GM19240 (cell line): ENCODE measurements around the gene TNFRSF18.

Source experiments
- DNase-seq: peaks from one replicate; pipeline ENCODE4 v3.0.0; 2011; ENCODE audit warnings: low spot score; ENCODE audit not compliant: insufficient read length

Gene TNFRSF18

DNA sequence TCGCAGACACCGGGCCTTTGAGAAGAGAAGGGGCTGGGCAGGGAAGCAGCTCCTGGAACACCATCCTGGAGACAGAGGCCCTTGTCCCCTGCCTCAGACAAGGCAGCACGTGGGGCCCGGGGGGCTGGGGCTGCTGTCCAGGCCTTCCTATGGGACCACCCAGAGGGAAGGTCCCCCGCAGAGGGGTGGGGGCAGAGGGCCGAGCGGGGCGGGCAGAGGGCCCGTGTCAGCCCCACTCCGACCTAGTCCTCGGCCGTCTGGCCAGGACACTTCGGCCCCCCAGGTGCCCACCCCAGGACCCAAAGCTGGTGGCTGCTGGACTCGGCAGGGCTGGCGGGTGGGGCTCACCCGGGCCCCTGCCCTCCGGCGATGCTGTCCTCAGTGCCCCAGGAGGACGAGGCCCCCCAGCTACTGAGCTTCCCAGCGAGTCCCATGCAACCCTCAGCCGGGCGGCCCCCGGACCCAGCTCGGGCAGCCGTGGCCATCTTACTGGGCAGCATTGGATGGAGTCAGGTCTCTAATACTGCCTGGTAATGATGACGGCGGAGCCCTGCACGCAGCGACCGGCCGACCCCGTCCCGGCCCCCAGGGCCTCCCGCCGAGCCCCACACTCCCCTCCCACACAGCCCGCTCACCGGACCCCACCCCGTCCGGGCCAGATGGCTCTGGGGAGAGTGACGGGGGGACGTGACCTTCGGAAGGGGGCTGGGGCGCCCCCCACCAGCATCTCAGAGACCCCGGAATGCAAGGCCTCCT, 39.6 kb downstream of the TNFRSF18 start:
- DNase-seq: no peak

DNA sequence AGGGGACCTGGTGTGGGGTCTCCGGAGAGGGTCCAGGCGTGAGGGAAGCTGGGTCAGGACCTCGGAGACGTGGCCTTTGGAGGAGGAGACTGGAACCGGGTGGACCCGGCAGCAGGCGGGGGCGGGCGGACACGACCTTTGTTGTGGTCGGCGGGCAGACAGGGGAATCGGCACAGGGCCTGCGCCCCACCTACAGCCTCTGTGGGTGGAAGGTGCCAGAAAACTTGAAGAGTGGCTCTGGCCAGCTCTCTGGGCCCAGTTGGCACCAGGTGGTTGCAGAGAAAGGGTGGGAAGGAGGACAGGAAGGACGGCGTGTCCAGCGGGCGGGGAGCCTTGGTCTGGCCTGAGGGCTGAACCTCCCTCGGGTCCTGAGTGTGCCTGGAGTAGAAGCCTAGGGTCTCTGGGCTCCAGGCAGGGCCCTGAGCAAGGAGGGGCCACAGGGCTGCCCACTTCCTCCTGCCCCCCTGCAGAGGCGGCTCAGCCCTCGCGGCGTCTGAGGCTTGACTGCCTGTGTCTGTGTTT, 40.4 kb downstream of the TNFRSF18 start:
- no peak for DNase-seq

DNA sequence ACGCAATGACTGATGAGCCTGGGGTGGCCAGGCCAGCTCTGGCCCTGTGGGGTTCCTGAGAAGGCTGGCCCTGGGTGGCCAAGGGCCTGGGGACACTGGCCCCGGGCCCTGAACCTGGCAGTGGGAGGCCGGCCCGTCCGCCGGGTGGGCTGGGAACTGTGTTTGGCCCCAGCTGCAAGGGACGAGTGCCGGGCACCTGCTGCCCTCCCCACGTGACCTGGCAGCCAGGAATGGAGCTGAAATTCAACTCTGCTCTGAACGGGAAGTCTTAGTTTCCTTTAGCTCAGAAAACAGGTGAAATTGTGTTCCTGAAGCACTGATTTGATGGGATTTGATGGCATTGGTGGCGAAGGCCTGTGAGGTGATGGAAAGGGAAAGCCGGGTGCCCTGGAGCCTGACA, 40.9 kb downstream of the TNFRSF18 start:
- no peak for DNase-seq

DNA sequence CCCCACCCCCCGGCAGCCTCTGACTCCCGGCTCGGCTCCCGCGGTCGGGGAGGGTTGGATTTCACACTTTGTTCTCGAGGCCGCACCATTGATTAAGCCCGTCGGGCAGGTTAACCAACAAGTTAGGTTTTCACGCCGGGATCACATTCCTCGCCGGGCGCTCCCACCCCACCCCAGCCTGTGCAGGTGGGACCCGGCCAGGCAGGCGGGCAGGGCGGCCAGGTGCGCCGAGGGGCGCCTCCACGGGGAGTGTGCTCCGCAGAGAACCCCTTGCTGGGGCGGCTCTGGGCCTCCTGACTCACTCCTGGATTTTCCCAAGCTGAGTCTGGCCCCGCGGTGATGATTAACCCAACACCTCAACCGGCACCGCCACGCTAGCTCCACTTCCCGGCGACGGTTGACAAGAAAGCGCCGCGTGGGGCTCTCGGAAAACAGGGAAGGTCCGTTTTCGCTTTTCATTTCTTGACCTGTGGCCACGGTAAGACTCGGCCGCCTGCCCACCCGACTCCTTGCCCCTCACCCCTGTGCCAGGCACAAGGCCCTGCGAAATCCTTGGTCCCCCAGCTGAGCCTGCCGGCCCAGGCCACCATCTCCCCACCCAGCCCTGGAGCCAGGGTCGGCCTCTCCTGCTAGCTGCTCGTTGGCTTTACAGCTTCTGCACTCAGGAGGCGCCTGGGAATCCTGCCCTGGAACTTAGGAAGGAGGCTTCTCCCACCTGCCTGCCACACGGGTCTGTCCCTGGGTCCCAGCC, 41.5 kb downstream of the TNFRSF18 start:
- no peak for DNase-seq

DNA sequence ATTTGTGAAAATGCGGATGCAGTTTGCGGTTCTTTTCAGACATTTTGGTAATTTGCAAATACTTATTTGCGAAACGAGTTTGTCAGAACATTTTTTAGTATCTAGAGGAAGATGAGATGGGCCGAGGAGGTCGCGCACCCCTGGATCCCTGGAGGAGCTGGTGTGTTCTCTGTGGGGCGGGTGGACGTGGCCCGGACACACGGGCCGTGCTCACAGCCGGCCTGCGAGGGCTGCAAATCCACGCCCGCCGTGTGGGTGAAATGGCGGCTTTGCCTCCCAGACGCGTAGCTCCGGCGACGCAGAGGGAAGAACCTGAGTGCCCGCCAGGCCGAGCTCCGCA, 42.1 kb downstream of the TNFRSF18 start:
- no peak for DNase-seq

DNA sequence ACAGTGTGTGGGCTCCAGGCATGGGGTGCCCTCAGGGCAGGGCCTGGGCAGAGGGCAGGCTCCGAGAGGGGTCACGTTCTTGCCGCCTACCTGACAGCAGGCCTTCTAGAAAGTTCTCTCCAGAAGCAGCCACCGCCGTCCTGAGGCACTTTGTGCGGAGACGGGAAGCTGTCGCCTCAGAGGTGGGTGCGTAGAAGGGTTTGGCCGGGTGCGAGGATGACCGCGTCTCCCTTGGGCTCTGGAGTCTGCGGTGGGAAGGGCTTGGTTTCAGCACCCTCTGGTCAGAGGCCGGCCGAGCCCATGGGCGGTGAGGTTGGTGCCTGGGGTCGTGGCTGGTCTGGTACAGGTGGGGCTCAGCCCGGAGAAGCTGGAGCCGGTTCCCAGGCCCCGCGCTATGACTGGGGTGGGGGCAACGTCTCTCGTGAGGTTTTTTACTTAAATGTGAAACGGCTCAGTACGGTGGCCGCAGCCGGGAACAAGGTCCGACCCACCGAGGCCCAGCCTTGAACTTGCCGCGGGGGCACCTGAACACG, 42.8 kb downstream of the TNFRSF18 start:
- DNase-seq: no peak

DNA sequence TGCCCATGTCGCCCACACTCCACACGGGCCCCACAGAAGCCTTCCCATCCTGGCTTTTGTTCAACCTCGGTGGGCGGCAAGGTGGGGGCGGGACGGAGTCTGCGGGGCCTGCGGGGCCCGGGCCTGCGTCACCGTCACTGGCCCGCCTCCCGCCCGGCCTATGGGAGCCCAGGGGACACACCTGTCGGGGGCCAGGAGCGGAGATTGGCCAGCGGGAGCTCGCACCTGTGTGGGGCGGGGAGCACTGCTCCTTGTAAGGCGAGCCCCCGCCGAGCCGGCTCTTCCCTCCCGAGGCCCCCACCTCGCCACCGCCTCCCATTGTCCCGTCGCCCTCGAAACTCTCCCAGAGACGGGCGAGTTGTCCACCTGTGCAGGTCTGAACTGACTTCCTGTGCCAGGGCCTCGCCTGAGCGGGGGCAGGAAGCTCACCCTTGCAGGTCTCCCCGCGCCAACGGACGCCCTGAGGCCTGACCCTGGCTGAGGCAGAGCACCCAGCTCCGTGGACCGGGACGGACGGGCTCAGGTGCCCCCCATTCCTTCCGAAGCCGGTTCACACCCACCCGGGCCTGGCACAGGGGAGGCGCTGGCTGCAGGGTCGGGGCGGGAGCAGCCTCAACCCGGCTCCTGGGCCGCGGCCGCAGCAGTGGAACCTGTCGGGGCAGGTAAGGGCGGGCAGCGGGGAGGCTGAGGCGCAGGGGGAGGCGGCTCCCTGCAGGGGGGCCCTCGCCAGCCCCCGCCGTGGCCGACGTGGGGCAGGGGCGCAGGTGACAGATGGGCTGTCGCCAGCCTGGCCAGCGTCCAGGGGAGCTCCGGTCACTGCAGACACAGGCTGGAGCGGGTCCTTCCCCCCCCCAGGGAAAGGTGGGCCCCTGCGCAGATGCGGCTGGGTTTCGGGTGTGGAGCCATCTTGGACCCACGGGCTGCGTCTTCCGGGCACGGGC, 43.5 kb downstream of the TNFRSF18 start:
- no peak for DNase-seq

DNA sequence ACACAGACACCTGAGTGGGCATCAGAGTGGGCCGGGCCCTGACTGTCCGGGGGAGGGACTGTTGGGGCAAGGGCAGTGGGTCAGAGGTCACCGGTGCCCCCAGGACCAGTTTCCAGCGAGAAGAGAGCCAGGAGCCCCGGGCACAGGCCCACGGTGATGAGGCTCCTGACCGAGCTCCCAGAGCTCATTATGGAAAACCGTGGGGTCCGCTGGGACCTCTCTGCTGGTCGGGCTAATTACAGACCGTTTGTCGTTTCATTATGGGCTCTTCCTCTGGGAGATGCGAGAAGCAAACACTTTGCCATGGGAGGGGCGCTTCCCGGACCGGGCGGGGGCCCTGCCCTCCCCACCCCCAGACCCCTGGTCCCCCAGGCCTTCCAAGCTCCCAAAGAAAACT, 44.7 kb downstream of the TNFRSF18 start:
- no peak for DNase-seq

DNA sequence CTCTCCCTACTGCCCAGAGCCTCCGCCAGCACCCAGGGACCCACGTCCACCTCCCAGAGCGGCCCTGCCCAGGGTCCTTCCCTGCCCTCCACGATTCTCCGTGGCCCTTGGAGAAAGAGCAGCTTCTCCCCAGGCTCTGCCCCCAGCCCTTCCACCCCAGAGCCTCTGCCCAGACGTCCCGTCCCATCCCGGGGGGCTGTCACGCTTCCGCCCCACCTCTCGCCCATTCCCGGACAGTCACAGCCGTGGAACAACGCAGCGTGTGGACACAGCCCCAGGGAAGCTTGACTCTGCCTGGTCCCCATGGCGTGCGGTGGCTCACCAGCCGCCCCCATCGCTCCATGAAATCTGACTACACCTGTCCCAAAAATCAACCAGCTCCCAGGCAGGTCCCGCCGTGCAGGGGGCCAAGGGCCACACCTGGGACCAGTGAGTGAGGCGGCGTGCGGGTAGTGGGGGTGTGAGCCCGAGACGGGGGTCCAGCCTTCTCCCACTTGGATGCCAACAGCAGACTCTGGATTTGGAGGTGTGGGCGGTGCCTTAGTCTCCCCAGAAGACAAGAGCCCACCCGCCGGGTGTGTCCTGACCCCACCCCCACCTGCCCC, 45.2 kb downstream of the TNFRSF18 start:
- no peak for DNase-seq

DNA sequence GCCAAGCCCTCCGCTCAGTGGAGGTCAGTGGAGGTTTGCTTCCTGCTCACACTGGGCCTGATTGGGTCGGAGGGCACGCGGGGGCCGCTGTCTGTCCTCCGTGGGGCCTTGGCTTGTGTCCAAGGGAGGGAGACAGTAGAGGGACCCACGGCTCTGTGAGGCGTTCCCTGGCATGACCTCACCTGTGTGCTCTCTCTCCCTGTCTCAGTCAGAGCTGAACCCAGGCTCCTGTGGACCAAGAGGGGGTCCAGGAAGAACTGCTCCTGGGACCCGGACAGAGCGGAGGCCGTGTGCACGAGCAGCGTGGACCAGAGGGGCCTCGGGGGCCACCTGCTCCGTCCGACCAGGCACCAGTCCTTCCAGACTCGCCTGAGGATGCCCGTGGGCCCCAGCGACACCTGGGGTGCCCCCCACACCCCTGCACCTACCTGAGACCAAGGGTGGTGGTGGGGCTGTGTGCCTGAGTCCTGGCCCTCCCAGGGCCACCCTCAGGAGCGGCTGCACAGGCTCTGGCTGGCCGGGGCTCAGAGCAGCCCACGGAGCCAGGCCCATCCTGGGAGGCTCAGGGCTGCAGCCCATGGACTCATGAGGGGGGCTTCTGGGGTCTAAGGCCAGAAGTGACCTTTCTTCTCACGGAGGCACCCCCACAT, 46.0 kb downstream of the TNFRSF18 start:
- DNase-seq: no peak

DNA sequence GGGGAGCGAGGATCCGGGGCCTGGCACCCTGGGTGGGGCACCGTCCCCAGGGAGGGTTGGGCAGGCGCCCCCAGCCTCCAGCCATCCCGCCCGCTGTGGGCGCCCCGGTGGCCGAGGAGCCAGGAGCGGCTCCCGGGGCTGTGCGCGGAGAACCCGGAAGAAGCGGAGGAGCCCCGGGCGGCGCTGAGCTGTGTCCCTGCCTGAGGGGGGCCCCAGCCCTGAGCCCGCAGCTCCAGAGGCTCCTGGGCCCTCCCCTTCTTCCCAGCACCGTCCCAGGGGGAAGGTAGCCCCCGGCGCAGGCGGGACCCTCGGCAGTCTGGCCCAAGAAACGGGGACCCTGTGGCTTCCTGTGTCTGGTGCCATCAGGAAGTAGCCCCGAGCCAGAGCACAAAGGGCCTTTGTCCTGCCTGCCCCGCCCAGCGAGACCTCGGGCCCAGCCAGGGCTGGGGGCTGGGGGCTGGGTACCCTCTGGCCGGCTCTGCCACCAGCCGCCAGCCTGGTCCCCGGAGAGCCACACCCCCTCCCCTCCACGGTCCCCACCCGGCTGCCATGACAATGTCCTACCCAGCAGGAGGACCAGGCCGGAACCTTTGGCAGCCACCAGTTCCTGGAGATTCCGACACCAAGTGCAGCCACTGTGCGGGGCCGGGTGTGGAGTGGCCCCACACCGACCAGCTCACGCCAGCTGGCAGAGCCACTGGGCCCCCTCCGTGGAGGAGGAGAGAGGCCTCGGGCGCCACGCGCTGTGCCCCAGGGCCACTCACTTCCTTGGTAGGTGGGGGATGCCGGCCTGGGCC, 48.3 kb downstream of the TNFRSF18 start:
- DNase-seq: peak; percentile 85

DNA sequence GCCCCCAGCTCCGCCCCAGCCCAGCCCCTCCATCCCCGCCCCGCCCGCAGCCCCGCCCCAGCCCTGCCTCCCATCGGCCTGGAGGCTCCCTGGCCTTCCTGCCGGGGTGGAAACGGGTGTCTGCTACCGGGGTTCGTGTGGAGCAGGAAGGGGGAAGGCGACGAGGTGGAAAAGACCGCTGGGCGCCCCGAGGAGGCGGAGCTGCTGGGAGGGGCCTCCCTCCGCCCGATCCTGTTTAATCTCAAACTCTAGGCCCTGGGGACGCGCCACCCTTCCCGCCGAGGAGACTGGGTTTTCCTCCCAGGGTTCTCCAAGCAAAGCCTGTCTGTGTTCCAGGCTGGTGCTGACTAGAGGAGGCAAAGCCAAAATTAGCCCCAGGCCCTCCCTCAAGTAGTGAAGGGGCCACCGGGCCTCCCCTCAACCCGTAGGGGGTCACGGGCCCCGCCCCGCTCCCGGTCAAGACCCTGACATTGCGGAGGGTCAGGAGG, 48.9 kb downstream of the TNFRSF18 start:
- DNase-seq: peak; percentile 94

DNA sequence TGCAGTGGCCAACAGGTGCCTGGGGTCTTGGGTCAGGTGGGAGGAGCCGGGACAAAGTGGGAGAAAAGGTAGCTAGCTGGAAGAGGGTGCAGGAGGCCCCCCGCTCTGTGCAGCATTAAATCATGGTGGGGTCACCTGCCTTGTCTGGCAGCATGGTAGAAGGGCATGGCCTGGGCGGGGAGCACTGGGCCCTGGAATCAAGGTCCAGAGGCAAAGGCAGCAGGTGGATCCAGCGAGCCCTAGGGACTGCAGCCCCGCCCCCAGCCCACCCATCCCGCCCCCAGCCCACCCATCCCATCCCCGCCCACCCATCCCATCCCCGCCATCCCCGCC, 49.4 kb downstream of the TNFRSF18 start:
- DNase-seq: no peak

DNA sequence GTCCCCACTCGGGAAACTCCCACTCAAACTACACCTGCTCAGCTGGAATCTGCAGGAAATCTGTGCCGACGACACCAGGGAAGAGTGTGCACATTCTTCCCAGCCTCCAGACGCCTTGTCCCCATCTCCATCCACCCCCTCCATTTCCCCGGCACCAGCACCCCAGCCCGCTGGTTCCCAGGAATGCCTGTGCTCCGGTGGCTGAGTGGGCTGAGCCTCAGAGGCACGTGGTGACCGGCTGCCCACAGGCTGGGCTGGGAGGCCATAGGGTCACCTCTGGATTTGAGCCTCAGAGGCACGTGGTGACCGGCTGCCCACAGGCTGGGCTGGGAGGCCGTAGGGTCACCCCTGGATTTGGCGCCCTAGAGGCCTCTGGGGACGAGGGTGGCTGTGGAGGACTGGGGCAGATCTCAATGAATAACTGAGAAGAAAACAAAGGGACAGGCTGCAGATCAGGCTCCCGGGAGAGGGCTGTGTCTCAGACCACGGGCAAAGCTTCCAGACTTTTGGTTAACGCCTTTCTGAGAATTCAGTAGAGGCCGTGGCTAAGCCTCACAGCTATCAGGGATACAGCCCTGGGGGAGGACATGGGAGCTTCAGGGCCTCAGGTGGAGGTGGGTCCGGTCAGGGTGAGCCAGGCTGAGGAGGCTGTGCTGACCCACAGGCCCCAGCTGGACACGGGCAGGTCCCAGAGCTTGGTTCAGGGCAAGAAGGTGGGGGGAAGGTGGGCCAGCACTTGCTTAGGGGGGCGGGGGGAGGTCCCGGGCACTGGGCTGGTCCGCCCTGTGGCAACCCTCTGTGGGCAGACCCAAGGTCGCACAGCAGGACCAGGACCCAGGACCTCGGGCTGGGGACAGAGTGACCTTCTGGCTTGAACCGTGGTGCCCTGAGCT, 50.0 kb downstream of the TNFRSF18 start:
- no peak for DNase-seq

DNA sequence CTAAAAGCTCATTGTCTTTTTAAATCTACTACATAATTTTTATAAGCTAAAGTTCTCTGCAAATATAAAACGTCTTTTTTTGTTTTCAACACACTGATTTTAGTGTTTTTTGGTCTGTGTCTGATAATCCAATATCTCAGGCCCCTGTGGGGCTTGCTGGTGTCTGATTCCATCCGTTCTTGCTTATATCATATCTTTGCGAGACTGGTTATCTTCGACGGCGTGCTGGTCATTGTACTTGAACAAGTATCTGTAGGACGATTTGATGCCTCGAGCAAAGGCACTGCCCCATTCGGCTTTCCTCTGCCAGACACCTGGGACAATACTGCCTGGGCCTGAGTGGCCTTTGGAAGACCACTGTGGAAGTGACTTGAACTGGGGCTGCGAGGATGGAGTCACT, 51.1 kb downstream of the TNFRSF18 start:
- no peak for DNase-seq

DNA sequence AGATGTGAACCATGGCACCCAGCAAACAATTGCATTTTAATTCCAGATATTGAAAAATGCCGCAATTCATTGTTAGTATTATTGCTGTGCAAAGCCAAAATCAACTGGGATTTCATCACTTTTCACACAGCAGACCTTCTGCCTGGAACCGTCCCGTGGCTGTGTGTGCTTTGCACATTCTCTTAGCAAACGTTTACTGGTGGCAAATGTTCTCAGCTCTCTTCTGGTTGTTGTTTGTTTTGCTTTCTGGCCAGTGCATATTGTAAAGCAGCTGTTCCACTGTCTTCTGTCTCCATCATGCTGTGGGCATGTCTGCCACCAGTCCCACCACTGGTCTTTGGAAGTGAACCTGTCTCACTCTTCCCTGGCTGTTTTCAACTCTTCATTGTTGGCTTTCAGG, 52.5 kb downstream of the TNFRSF18 start:
- DNase-seq: no peak
